Measurements from ENCODE around the gene OSBP2.

Gene OSBP2

DNA sequence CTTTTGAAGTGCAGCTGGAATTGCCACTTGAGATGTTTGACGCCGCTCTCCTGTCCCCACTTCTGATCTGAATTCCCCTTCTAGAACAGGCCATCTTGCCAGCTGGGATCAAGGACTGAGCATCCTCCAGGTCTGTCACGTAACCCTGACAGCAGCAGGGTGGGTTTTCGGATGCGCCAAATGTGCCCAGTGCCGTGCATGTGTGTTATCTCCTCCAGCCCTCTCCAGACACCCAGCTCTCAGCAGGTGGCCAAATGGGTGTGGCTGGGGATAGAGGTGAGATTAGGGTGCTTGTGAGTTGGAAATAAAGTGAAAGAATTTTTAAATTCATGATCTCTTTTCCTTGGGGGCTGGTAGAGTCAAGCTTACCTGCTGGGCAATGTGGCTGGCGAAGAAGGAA, 3.3 kb downstream of the OSBP2 start:
- Histone ChIP-seq H3K23ac (ENCODE audit: low read length in 2 of 2) (no peak overlapping the region), H3K4me2 (ENCODE audit: low read length, poor library complexity, severe bottlenecking) (no peak overlapping the region), H3K9me3 (ENCODE audit: control insufficient read depth, low read length) (no peaks in the 10 kb centered on the region), H2BK120ac (ENCODE audit: low read depth, low read length) (no peak overlapping the region), H3K79me1 (replicated peaks; ENCODE audit: low read length, poor library complexity, severe bottlenecking) (no peaks in the 10 kb centered on the region), H4K8ac (ENCODE audit: low read length) (no peak overlapping the region), H4K91ac (ENCODE audit: low read length) (no peak overlapping the region), H3K14ac (ENCODE audit: low read length in 2 of 2) (no peak overlapping the region), H3K27ac (ENCODE audit: low read length, poor library complexity, severe bottlenecking) (no peak overlapping the region), H3K4me1 (ENCODE audit: control insufficient read depth, insufficient read depth, low read depth, low read length) (peaks cover 11% of the 10 kb centered on the region), H2AFZ (ENCODE audit: low read depth, low read length) (no peak overlapping the region), H2BK12ac (ENCODE audit: low read length in 2 of 2) (no peak overlapping the region), H2BK15ac (ENCODE audit: low read depth, poor library complexity, severe bottlenecking) (no peak overlapping the region), H3K18ac (ENCODE audit: low read depth in 1 of 2, low read length in 2 of 2) (no peak overlapping the region), H3K4ac (ENCODE audit: low read depth in 1 of 2, low read length in 2 of 2) (no peak overlapping the region), H2AK5ac (ENCODE audit: low read length, severe bottlenecking) (no peak overlapping the region), H3K4me3 (ENCODE audit: insufficient read depth in 1 of 2, low read depth in 1 of 2, low read length in 2 of 2) (no peak overlapping the region), H2BK5ac (ENCODE audit: low read depth, low read length, poor library complexity, severe bottlenecking) (no peak overlapping the region), H3K27me3 (ENCODE audit: control insufficient read depth in 1 of 2, insufficient read depth in 1 of 2, low read length in 2 of 2) (peaks cover 0 to 15% of the 10 kb centered on the region in 2 experiments), H3K9ac (ENCODE audit: low read length) (no peak overlapping the region), H3K36me3 (ENCODE audit: control insufficient read depth in 1 of 2, insufficient read depth in 2 of 2, low read depth in 1 of 2, low read length in 2 of 2) (no peaks in the 10 kb centered on the region)
- whole genome bisulfite sequencing = 96% methylated on average over 6 of the region's 7 CpGs
- no peak for DNase-seq

DNA sequence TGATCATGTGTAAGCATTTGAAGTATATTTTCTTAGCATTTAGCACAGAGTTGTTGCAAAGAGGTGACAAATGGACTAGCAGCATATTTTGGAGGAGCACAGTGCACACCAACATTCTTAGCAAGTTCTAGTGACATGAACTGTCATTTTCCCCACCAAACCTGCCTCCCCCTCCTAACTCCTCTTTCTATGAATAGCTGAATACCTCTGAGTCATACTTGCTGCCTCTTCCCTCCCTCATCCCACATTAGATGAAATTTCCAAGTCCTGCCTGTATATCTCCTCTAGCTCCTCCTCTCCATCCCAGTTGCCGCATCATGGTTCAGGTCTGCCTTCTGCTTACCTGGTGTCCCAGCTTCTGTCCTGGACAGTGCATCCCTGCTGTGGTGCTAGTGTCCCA, 7.2 kb downstream of the OSBP2 start:
- WGBS = 100% methylated on average over 1 of the region's 1 CpG
- no peak overlapping the region for H2BK12ac ChIP-seq (ENCODE audit: low read length in 2 of 2)
- H3K36me3 ChIP-seq (ENCODE audit: control insufficient read depth in 1 of 2, insufficient read depth in 2 of 2, low read depth in 1 of 2, low read length in 2 of 2) = no peaks in the 10 kb centered on the region

DNA sequence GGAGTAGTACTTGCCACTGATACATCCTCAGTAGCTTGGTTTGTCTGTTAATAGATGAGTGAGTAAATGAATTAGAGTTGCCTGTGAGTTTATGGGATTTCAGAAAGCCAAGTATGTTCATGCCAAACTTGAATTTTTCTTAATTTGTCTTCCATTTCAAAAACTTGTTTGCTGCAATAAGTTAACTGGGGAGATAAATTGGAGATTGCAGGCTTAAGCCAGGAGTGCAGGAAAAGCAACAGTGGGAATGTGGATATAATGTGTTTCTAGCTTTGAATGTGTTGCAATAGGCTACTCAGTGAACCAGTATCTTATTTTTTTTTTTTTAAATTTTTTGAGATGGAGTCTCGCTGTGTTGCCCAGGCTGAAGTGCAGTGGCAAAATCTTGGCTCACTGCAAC, 8.2 kb downstream of the OSBP2 start:
- Histone ChIP-seq H3K27me3 (ENCODE audit: control insufficient read depth in 1 of 2, insufficient read depth in 1 of 2, low read length in 2 of 2) (peaks cover 0 to 3% of the 10 kb centered on the region in 2 experiments), H2AFZ (ENCODE audit: low read depth, low read length) (no peak overlapping the region), H4K8ac (ENCODE audit: low read length) (no peak overlapping the region), H3K9me3 (ENCODE audit: control insufficient read depth, low read length) (no peaks in the 10 kb centered on the region), H3K27ac (ENCODE audit: low read length, poor library complexity, severe bottlenecking) (no peak overlapping the region), H3K36me3 (ENCODE audit: control insufficient read depth in 1 of 2, insufficient read depth in 2 of 2, low read depth in 1 of 2, low read length in 2 of 2) (no peaks in the 10 kb centered on the region), H3K4me1 (ENCODE audit: control insufficient read depth, insufficient read depth, low read depth, low read length) (no peaks in the 10 kb centered on the region), H4K91ac (ENCODE audit: low read length) (no peak overlapping the region), H3K4ac (ENCODE audit: low read depth in 1 of 2, low read length in 2 of 2) (no peak overlapping the region), H2BK120ac (ENCODE audit: low read depth, low read length) (no peak overlapping the region), H2BK5ac (ENCODE audit: low read depth, low read length, poor library complexity, severe bottlenecking) (no peak overlapping the region), H3K4me3 (ENCODE audit: insufficient read depth in 1 of 2, low read depth in 1 of 2, low read length in 2 of 2) (no peak overlapping the region), H3K79me1 (replicated peaks; ENCODE audit: low read length, poor library complexity, severe bottlenecking) (no peaks in the 10 kb centered on the region), H2BK12ac (ENCODE audit: low read length in 2 of 2) (no peak overlapping the region), H3K4me2 (ENCODE audit: low read length, poor library complexity, severe bottlenecking) (no peak overlapping the region), H2BK15ac (ENCODE audit: low read depth, poor library complexity, severe bottlenecking) (no peak overlapping the region), H2AK5ac (ENCODE audit: low read length, severe bottlenecking) (no peak overlapping the region), H3K23ac (ENCODE audit: low read length in 2 of 2) (no peak overlapping the region), H3K18ac (ENCODE audit: low read depth in 1 of 2, low read length in 2 of 2) (no peak overlapping the region), H3K9ac (ENCODE audit: low read length) (no peak overlapping the region), H3K14ac (ENCODE audit: low read length in 2 of 2) (no peak overlapping the region)
- DNase-seq = no peak
- 91% methylated on average over 1 of the region's 1 CpG for WGBS

More for the DNA sequence above, 7.2 kb downstream of the OSBP2 start:
- Histone ChIP-seq H2BK120ac (ENCODE audit: low read depth, low read length) (no peak overlapping the region), H3K9ac (ENCODE audit: low read length) (no peak overlapping the region), H3K9me3 (ENCODE audit: control insufficient read depth, low read length) (no peaks in the 10 kb centered on the region), H3K4me2 (ENCODE audit: low read length, poor library complexity, severe bottlenecking) (no peak overlapping the region), H2BK5ac (ENCODE audit: low read depth, low read length, poor library complexity, severe bottlenecking) (no peak overlapping the region), H2AK5ac (ENCODE audit: low read length, severe bottlenecking) (no peak overlapping the region), H3K4me1 (ENCODE audit: control insufficient read depth, insufficient read depth, low read depth, low read length) (no peaks in the 10 kb centered on the region), H3K18ac (ENCODE audit: low read depth in 1 of 2, low read length in 2 of 2) (no peak overlapping the region), H3K4me3 (ENCODE audit: insufficient read depth in 1 of 2, low read depth in 1 of 2, low read length in 2 of 2) (no peak overlapping the region), H3K23ac (ENCODE audit: low read length in 2 of 2) (no peak overlapping the region), H3K27ac (ENCODE audit: low read length, poor library complexity, severe bottlenecking) (no peak overlapping the region), H3K4ac (ENCODE audit: low read depth in 1 of 2, low read length in 2 of 2) (no peak overlapping the region), H3K27me3 (ENCODE audit: control insufficient read depth in 1 of 2, insufficient read depth in 1 of 2, low read length in 2 of 2) (peaks cover 0 to 5% of the 10 kb centered on the region in 2 experiments), H4K8ac (ENCODE audit: low read length) (no peak overlapping the region), H3K14ac (ENCODE audit: low read length in 2 of 2) (no peak overlapping the region), H3K79me1 (replicated peaks; ENCODE audit: low read length, poor library complexity, severe bottlenecking) (no peaks in the 10 kb centered on the region), H2BK15ac (ENCODE audit: low read depth, poor library complexity, severe bottlenecking) (no peak overlapping the region), H2AFZ (ENCODE audit: low read depth, low read length) (no peak overlapping the region), H4K91ac (ENCODE audit: low read length) (no peak overlapping the region)
- no peak for DNase-seq

DNA sequence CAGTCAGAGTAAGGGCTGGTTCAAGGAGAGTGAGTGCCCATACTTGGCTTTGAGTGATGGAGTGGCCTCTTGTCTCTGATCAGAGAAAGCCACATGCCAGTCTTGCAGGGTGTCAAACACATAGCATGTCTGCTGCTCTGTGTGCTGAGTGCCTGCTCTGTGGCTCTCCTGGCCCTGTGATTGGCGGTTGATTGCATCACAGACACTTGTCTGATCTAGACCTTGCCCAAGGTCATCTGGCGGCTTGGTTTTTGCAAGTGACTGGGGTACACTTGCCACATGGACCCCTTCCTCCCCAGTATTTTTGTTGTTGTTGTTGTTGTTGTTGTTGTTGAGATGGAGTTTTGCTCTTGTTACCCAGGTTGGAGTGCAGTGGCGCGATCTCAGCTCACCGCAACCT, 10.3 kb downstream of the OSBP2 start:
- Histone ChIP-seq H2AK5ac (ENCODE audit: low read length, severe bottlenecking) (no peak overlapping the region), H3K4ac (ENCODE audit: low read depth in 1 of 2, low read length in 2 of 2) (no peak overlapping the region), H2BK12ac (ENCODE audit: low read length in 2 of 2) (no peak overlapping the region), H3K27ac (ENCODE audit: low read length, poor library complexity, severe bottlenecking) (no peak overlapping the region), H2AFZ (ENCODE audit: low read depth, low read length) (no peak overlapping the region), H3K14ac (ENCODE audit: low read length in 2 of 2) (no peak overlapping the region), H3K9me3 (ENCODE audit: control insufficient read depth, low read length) (no peaks in the 10 kb centered on the region), H2BK120ac (ENCODE audit: low read depth, low read length) (no peak overlapping the region), H3K36me3 (ENCODE audit: control insufficient read depth in 1 of 2, insufficient read depth in 2 of 2, low read depth in 1 of 2, low read length in 2 of 2) (no peaks in the 10 kb centered on the region), H3K9ac (ENCODE audit: low read length) (no peak overlapping the region), H3K4me3 (ENCODE audit: insufficient read depth in 1 of 2, low read depth in 1 of 2, low read length in 2 of 2) (no peak overlapping the region), H3K27me3 (ENCODE audit: control insufficient read depth in 1 of 2, insufficient read depth in 1 of 2, low read length in 2 of 2) (no peaks in the 10 kb centered on the region), H3K4me1 (ENCODE audit: control insufficient read depth, insufficient read depth, low read depth, low read length) (no peaks in the 10 kb centered on the region), H2BK15ac (ENCODE audit: low read depth, poor library complexity, severe bottlenecking) (no peak overlapping the region), H4K91ac (ENCODE audit: low read length) (no peak overlapping the region), H3K18ac (ENCODE audit: low read depth in 1 of 2, low read length in 2 of 2) (no peak overlapping the region), H2BK5ac (ENCODE audit: low read depth, low read length, poor library complexity, severe bottlenecking) (no peak overlapping the region), H4K8ac (ENCODE audit: low read length) (no peak overlapping the region), H3K79me1 (replicated peaks; ENCODE audit: low read length, poor library complexity, severe bottlenecking) (no peaks in the 10 kb centered on the region), H3K4me2 (ENCODE audit: low read length, poor library complexity, severe bottlenecking) (no peak overlapping the region), H3K23ac (ENCODE audit: low read length in 2 of 2) (no peak overlapping the region)
- no peak for DNase-seq
- 100% methylated on average over 5 of the region's 5 CpGs for WGBS
